RCC 7860 (cell line): ENCODE data around the gene BNC2.
"Not testable (repeated sequence)": the region's sequence is repeated elsewhere in the genome, so short reads cannot be mapped to it uniquely, and the experiment has no call there.

Experiments used
- DNase-seq: peaks from one replicate; pipeline ENCODE4 v3.0.0-alpha.2; 2015; ENCODE audit warnings: low spot score
- FAIRE-seq: peaks from 2 replicates; lab custom pipeline; 2012; peaks lifted over from hg19 to GRCh38; lab: Jason Lieb, UNC

BNC2 gene

DNA sequence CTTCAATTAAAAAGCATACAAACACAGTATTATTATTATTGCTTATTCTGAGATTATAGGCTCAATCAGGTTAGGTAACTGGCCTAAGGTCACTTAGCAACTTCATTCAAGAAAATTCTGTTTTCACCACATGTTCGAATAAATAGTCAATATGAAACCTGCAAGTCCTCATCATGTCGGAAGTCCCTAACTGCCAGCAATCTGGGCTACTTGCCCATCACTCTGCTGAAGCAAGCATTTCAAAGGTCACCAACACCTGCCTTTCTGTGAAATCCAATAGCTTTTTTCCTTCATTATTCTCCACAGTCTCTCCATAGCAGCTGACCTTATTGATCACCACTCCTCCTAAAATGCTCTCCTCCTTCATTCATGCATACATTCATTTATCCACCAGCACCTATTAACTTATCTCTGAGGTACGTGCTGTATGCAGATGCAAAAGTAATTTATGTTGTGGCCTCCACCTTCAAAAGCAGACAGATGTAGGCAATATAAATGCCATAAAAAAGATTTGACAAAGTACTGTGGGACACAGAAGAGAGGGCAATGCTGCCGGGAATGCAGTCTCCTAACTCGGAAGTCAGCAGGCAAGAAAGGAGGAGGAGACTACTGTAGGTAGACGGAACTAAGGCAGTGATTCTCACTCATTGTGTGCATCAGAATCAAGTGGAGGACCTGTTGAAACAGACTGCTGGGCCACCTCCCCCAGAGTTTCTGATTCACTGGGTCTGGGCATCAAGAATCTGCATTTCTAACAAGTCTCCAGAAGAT is 310.9 kb downstream of the BNC2 start:
- FAIRE-seq (no peak), DNase-seq (no peak)

GRCh38 chr9:16555802-16556201 is 314.7 kb downstream of the BNC2 start:
- DNase-seq (no peak), FAIRE-seq (no peak)

GRCh38 chr9:16553869-16554540 is 316.5 kb downstream of the BNC2 start:
- FAIRE-seq, result no peak
- no peak for DNase-seq

DNA sequence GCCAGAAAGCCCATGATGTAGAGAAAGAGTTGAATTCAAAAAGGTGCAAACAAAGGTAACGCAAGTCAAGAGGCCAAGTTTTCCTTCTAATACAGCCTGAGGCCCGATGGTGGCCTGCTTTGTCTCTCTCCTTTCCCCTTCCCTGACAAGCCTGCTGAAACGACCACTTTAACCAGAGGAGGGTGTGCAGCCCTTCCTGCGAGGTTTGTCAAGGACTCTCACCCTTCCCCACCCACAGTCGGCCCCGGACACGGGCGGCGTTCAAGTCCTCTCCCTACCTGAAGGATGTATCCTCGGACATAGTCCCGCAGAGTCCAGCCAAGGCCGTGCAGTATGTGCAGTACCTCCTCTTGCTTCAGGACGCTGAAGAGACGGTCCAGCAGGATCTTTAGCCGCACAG is 318.2 kb downstream of the BNC2 start:
- no peak for FAIRE-seq
- no peak for DNase-seq

GRCh38 chr9:16551692-16552091 is 318.8 kb downstream of the BNC2 start:
- DNase-seq (no peak), FAIRE-seq (no peak)

DNA sequence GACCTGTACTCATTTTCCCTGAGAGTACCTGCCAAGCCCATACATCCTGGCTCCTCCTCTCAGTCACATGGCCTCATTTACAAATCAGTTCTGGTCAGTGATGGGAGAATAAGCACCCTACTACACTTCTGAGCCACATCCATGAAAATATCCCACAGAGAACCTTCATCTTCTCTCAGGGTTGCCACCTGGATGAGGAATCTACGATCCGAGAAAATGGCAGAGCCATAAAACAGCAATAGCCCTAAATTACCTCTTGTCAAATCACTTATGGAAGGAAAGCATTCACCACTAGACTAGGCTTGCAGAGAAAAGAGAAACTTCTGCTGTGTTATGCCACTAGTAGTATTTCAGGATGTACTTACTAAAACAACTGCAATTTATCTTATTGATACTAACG is 324.8 kb downstream of the BNC2 start:
- FAIRE-seq, result no peak
- no peak for DNase-seq

DNA sequence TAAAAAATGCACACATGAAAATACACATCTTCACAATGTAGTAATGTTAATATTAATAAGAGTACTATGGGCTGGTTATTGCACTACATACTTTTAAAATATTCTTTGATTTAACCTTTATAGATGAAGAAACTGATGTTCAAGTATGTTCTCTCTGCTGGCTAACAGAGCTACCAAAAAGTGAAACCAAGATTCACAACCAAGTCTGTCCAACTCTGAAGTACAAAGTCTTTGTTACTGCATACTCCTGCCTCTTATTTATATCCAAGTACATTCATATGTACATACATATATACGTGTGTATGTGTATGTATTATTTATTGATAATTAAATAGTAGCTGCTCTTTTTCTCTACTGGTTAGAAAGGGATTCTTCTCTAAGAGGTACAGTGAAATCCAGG is 325.6 kb downstream of the BNC2 start:
- DNase-seq, result no peak
- no peak for FAIRE-seq

DNA sequence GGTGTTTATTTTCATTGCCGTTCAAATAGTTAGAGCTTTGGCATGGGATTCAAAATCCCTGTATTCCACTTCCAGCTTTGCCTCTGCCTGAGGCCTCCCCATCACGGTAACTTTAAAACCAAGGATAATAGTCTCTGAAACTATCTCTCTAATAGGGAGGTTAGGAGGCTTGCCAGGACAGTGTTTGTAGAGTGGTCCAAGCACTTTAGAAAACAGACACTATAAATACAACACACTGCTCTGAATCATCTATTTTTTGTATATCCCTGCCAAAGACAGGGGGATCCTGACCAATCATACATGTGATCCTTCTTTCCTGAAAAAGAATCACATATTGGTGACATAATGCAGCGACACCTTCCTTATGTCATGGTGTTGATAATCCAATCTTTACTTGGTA is 326.8 kb downstream of the BNC2 start:
- DNase-seq (no peak), FAIRE-seq (no peak)

DNA sequence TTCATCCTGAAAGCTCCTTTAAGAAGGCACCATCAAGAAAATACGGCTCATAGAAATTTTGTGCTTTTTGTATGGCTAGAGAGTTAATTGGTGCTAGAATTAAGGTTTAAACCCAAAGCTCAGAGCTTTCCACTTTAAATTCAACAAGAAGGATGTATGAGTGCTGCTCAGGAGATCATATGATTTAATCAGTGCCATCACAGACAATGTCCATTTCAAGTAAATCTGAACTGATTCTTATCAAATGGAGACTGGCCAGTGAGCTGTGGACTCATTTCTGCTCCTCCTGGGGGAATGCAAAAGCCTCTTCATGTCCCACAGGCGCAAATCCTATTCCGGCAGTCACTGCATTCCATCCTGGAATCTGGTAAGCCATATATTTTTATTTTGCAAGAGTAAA is 327.2 kb downstream of the BNC2 start:
- FAIRE-seq (no peak), DNase-seq (no peak)

DNA sequence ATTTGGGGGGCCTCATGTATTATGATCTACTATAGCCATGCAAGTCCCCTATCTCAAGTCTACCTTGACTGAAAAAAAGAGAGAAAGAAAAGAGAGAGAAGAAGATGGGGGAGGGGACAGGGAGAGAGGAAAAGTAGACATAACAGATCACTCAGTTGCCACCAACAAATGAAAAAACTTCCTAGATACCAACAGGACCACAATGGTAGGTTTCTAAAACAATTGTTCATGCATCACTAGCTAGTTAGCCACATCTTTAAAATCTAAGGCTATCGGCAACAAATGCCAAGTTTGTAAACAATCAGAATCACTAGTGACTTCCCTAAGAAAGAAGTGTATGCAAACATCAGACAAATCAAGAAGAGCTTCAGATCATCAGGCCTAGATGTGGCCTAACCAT is 328.2 kb downstream of the BNC2 start:
- FAIRE-seq, result no peak
- DNase-seq, result peak; percentile 27

- FAIRE-seq (peak; percentile 88), DNase-seq (peak; percentile 57)
These were observed 329.5 kb downstream of the BNC2 start for GRCh38 chr9:16540743-16541613.

GRCh38 chr9:16539626-16540025 is 330.8 kb downstream of the BNC2 start:
- FAIRE-seq, DNase-seq: not testable (repeated sequence)

DNA sequence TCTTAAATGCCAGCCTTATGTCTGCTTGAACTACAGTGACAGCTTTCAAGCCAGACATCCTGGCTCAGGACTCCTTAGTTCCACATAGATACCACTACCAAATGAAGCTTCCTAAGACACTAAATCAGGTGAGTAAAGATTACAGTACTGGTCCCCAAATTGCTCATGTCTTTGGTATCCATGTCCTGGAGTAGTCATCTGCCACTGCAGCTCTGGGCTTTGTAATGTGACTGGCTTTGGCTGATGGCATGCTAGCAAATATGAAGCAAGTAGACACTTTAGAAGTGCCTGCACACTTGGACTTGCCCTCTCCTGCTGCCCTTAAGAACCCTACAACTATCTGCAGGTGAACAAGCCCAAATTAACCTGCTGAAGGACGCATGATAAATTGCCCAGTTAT is 334.9 kb downstream of the BNC2 start:
- FAIRE-seq, result no peak

GRCh38 chr9:16532681-16533450 is 337.6 kb downstream of the BNC2 start:
- FAIRE-seq, result peak; percentile 86
- DNase-seq, result peak; percentile 63

More for the DNA sequence above, 334.9 kb downstream of the BNC2 start:
- DNase-seq, result peak; percentile 24

DNA sequence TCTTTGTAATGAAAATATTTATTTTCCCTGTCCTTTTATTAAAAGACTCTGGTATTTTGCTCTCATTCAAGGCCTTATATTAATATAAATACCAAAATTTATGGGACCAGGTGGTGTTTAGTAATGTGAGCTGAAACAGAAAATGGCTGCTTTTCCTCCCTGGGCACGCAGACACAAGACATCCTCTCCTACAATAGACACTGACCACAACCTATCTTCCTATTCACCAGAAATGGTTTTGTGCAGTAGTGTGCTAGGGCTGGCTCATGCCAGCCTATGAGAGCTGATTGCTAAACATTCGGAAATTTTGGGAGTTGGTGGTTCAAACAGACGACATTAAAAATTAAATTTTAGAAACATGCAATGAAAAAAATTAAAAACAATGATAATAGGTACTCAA is 338.2 kb downstream of the BNC2 start:
- FAIRE-seq (no peak), DNase-seq (no peak)

- no peak for DNase-seq
- FAIRE-seq, result no peak
These were observed 339.5 kb downstream of the BNC2 start for GRCh38 chr9:16530669-16531642.

DNA sequence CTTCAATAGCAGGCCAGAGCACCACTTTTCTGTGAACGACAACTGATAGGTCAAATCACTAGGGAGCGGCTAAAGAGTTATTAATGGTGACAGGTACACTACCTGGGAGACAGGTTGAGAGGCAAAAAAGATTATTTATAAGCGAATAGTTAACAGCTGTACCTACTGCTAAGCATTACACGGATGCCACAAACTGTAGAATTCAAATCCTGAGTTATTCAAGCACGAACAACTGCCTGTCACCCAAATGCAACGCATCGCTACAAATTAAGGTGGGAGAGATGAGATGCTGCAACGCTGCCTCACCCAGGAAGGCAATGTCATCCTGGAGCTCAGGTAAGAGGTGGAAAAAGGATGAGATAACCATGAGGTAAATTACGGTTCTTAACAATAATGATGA is 342.9 kb downstream of the BNC2 start:
- FAIRE-seq (no peak), DNase-seq (no peak)

- peak; percentile 76 for FAIRE-seq
- DNase-seq, result peak; percentile 43
These were observed 344.1 kb downstream of the BNC2 start for GRCh38 chr9:16526380-16526779.

GRCh38 chr9:16524823-16525222 is 345.6 kb downstream of the BNC2 start:
- no peak for DNase-seq
- FAIRE-seq, result no peak

- FAIRE-seq (no peak), DNase-seq (no peak)
These were observed 346.4 kb downstream of the BNC2 start for GRCh38 chr9:16524078-16524477.
